Naive thymus-derived CD4-positive, alpha-beta T cell (primary cell): Measurements from ENCODE around the gene COPE. TPM values are rescaled to one million over a fixed set of nuclear protein-coding genes. Genes with fewer than 3 reads are reported as not detected.

Experiments
- ATAC-seq: fragments of 150-1000 bp; cut with Tn5 transposase; 2 replicates; pipeline ENCODE4 v1.10.0; 2021; ENCODE audit warnings: mild to moderate bottlenecking, moderate library complexity
- CTCF ChIA-PET: fragments of 350-600 bp; sonication (Branson Sonifier 250); formaldehyde crosslinking; loops from one replicate; lab custom pipeline; 2021; ENCODE audit warnings: antibody characterized with exemption; lab: Charles Lee
- POLR2A ChIA-PET: fragments of 350-600 bp; sonication (Branson Sonifier 250); formaldehyde crosslinking; loops from one replicate; lab custom pipeline; 2021; ENCODE audit warnings: antibody characterized with exemption, inconsistent platforms; lab: Charles Lee
- DNase-seq, 9 donors: peaks; one replicate each; pipeline versions ENCODE4 v3.0.0 to v3.0.0-alpha.2; 2020 to 2022; ENCODE audit warnings: mixed read lengths in 1 of 9
- H3K27ac ChIP-seq: one replicate; pipeline ENCODE4 v1.7.0; 2013; ENCODE audit warnings: mild to moderate bottlenecking, low read depth, low read length, moderate library complexity
- H3K27me3 ChIP-seq, 2 donors: one replicate each; pipeline ENCODE4 v1.7.0; 2013; ENCODE audit warnings: low read length in 2 of 2, mild to moderate bottlenecking in 2 of 2, moderate library complexity in 2 of 2; ENCODE audit not compliant: control insufficient read depth in 2 of 2, insufficient read depth in 2 of 2
- H3K36me3 ChIP-seq, 3 experiments: 1 replicate in 2 of 3; 2 replicates in 1 of 3; pipeline ENCODE4 v1.7.0; 2013; ENCODE audit warnings: low read length in 3 of 3, mild to moderate bottlenecking in 3 of 3, moderate library complexity in 1 of 3; ENCODE audit not compliant: insufficient read depth in 3 of 3, control insufficient read depth in 2 of 3
- H3K4me1 ChIP-seq, 2 donors: one replicate each; pipeline ENCODE4 v1.7.0; 2013; ENCODE audit warnings: low read length in 2 of 2, mild to moderate bottlenecking in 2 of 2, moderate library complexity in 1 of 2; ENCODE audit not compliant: control insufficient read depth in 2 of 2, insufficient read depth in 2 of 2
- H3K4me3 ChIP-seq: 2 replicates; pipeline ENCODE4 v1.7.0; 2013; ENCODE audit warnings: mild to moderate bottlenecking, low read length
- H3K9me3 ChIP-seq, 3 experiments: 1 replicate in 2 of 3; 2 replicates in 1 of 3; pipeline ENCODE4 v1.7.0; 2013; ENCODE audit warnings: low read length in 3 of 3; ENCODE audit not compliant: control insufficient read depth in 2 of 3
- H3K27ac Mint-ChIP-seq, 9 donors: one replicate each; pipeline ENCODE4 v1.8.0; 2020 to 2022; ENCODE audit warnings: mixed read lengths in 9 of 9, mild to moderate bottlenecking in 8 of 9, moderate library complexity in 5 of 9, inconsistent platforms in 2 of 9
- H3K27me3 Mint-ChIP-seq, 5 donors: one replicate each; pipeline ENCODE4 v1.8.0; 2021 to 2022; ENCODE audit warnings: mixed read lengths in 5 of 5, mild to moderate bottlenecking in 1 of 5
- H3K36me3 Mint-ChIP-seq, 5 donors: one replicate each; pipeline ENCODE4 v1.8.0; 2020 to 2022; ENCODE audit warnings: mixed read lengths in 5 of 5, mild to moderate bottlenecking in 3 of 5, inconsistent platforms in 1 of 5
- H3K4me1 Mint-ChIP-seq, 7 donors: one replicate each; pipeline ENCODE4 v1.8.0; 2020 to 2022; ENCODE audit warnings: mixed read lengths in 7 of 7, mild to moderate bottlenecking in 3 of 7, inconsistent platforms in 1 of 7
- H3K4me3 Mint-ChIP-seq, 10 donors: one replicate each; pipeline ENCODE4 v1.8.0; 2020 to 2022; ENCODE audit warnings: mild to moderate bottlenecking in 10 of 10, mixed read lengths in 10 of 10, moderate library complexity in 6 of 10, inconsistent platforms in 2 of 10
- H3K9me3 Mint-ChIP-seq, 11 donors: one replicate each; pipeline ENCODE4 v1.8.0; 2020 to 2022; ENCODE audit warnings: mixed read lengths in 11 of 11, mild to moderate bottlenecking in 4 of 11, inconsistent platforms in 1 of 11, moderate library complexity in 1 of 11
- intact Hi-C, 2 donors: fragments of 100-400 bp; cut with micrococcal nuclease; formaldehyde crosslinking; loops; one replicate each; pipeline ENCODE4 v1.15.1; 2023
- polyA plus RNA-seq, 2 donors: library from polyadenylated mRNA; unstranded; fragments of 300-500 nt; fragmentation: Illumina TruSeq; gene quantifications; one replicate each; pipeline ENCODE4 v1.2.3, GENCODE V29; 2021
- total RNA-seq, 6 experiments: library from RNA in 5 of 6; stranded (reverse) in 5 of 6; gene quantifications; 1 replicate in 5 of 6; 2 replicates in 1 of 6; pipeline ENCODE4 v1.2.3 and lab custom pipeline; 2021 to 2026

COPE gene
- total and polyA plus RNA-seq, 7 experiments from 2014 or later, result 124 to 283 (median 182) TPM

DNA sequence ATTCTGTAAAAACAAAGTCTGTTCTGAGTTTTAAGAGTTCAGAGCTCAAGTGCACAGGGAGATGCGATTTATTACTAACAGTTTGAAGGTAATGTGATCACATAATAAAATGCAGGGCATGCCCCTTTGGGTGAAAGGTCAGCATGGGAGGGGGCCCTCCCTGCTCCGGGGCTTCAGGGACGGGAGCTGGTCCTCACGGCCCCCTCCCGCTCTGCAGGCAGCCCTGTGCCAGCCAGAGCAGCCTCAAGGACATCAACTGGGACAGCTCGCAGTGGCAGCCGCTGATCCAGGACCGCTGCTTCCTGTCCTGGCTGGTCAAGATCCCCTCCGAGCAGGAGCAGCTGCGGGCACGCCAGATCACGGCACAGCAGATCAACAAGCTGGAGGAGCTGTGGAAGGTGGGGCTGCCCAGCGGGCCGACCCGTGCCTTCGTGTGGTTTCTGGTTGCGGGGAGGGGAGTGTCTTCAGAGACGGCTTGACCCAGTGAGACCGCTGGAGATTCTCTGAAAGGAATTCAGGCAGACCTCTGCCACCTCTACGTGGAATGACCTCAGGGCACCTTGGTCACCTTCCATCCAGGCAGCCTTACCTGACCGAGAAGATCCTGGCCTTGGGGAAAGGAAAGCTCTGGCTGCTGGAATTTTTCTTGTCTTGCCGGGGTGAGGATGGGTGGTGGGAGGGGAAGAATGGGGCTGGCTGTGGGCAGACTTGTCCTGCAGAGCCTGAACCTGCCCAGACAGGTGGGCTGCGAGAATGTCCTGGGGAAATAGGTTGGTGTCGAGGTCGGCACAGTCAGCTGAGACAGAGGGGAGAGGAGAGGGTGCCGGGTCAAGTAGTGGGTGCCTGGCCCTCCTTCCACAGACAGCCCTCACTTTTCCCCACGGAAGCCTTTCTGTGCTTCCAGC is 68.5 kb downstream of the COPE start:
- H3K4me3 Mint-ChIP-seq, result no peak overlapping the region
- Histone ChIP-seq H3K4me1 (peaks cover 6 to 7% of the 10 kb centered on the region in 2 donors), H3K4me3 (no peak overlapping the region), H3K9me3 (no peaks in the 10 kb centered on the region), H3K36me3 (peaks cover 31 to 91% (median 44%) of the 10 kb centered on the region in 3 experiments), H3K27ac (no peak overlapping the region), H3K27me3 (no peaks in the 10 kb centered on the region)
- peak overlapping the region in 2 of 9 donors; percentile 12 to 54 for H3K27ac Mint-ChIP-seq
- intact Hi-C loops, result no loop called here
- POLR2A ChIA-PET, result no interaction called here
- ATAC-seq (no peak), DNase-seq (no peak)
- CTCF ChIA-PET, result no interaction called here
- H3K4me1 Mint-ChIP-seq, result peaks cover 18 to 31% (median 25%) of the 10 kb centered on the region in 7 donors
- H3K9me3 Mint-ChIP-seq, result no peaks in the 10 kb centered on the region
- H3K36me3 Mint-ChIP-seq, result peaks cover 0 to 33% (median 8%) of the 10 kb centered on the region in 5 donors
- H3K27me3 Mint-ChIP-seq, result no peaks in the 10 kb centered on the region

- Mint-ChIP-seq H3K27ac (peak overlapping the region in 3 of 9 donors; percentile 49 to 69 (median 54)), H3K4me3 (no peak overlapping the region), H3K36me3 (peaks cover 0 to 25% (median 6%) of the 10 kb centered on the region in 5 donors), H3K9me3 (no peaks in the 10 kb centered on the region), H3K4me1 (peaks cover 26 to 38% (median 31%) of the 10 kb centered on the region in 7 donors), H3K27me3 (no peaks in the 10 kb centered on the region)
- peaks cover 31 to 83% (median 42%) of the 10 kb centered on the region in 3 experiments for H3K36me3 ChIP-seq
- intact Hi-C loops, result loop anchor here in 1 of 2 donors (5.0 kb wide), 1 partner anchor 253 kb away; no protein-coding TSS in a partner anchor
- ATAC-seq (no peak), DNase-seq (no peak)
- CTCF ChIA-PET, result interaction anchor here (0.9 kb wide), 1 partner anchor 261 kb away, joined by 4 read pairs; no protein-coding TSS in a partner anchor
- H3K27me3 ChIP-seq, result no peaks in the 10 kb centered on the region
- POLR2A ChIA-PET, result no interaction called here
- no peak overlapping the region for H3K27ac ChIP-seq
- H3K4me3 ChIP-seq, result no peak overlapping the region
- H3K4me1 ChIP-seq, result peaks cover 13 to 15% of the 10 kb centered on the region in 2 donors
- H3K9me3 ChIP-seq, result no peaks in the 10 kb centered on the region
Observed at GRCh38 chr19:18849838-18850400, 69.3 kb downstream of the COPE start.

Other genes with a start within 250 kb of the COPE start
- 10 to 100 TPM in 4 of 5 experiments, 1 to 10 TPM in 1; 8.4 to 23.4 (median 22.3) TPM for gene CRTC1, start 235.7 kb downstream of the COPE start, total RNA-seq
- gene CRTC1, start 235.7 kb downstream of the COPE start, polyA plus RNA-seq, result 1 to 10 TPM in 1 of 2 donors, under 1 TPM in 1; 0.97 to 1.7 TPM
- gene COMP, start 128.1 kb downstream of the COPE start, total RNA-seq, result not detected
- not detected for gene COMP, start 128.1 kb downstream of the COPE start, polyA plus RNA-seq
- gene UPF1, start 87.4 kb downstream of the COPE start, total RNA-seq, result 100 to 1,000 TPM in 4 of 5 experiments, 10 to 100 TPM in 1; 98.7 to 148 (median 113) TPM
- 10 to 100 TPM in 1 of 2 donors, 1 to 10 TPM in 1; 7.7 to 25.3 TPM for gene UPF1, start 87.4 kb downstream of the COPE start, polyA plus RNA-seq
- gene CERS1, start 23.2 kb downstream of the COPE start, total RNA-seq, result not detected
- gene CERS1, start 23.2 kb downstream of the COPE start, polyA plus RNA-seq, result not detected
- gene DDX49, start 328 bp upstream of the COPE start, total RNA-seq, result 10 to 100 TPM; 36.4 to 63.2 (median 50.2) TPM
- 10 to 100 TPM; 19.9 to 50.8 TPM for gene DDX49, start 328 bp upstream of the COPE start, polyA plus RNA-seq
- gene HOMER3, start 21.8 kb upstream of the COPE start, total RNA-seq, result 10 to 100 TPM in 1 of 5 experiments, 1 to 10 TPM in 1, under 1 TPM in 2, not detected in 1; 0.53 to 16.3 (median 1.4) TPM
- not detected for gene HOMER3, start 21.8 kb upstream of the COPE start, polyA plus RNA-seq
- 100 to 1,000 TPM; 116 to 145 (median 129) TPM for gene SUGP2, start 114.1 kb upstream of the COPE start, total RNA-seq
- gene SUGP2, start 114.1 kb upstream of the COPE start, polyA plus RNA-seq, result 10 to 100 TPM in 1 of 2 donors, 1 to 10 TPM in 1; 9.3 to 15.0 TPM
- gene ARMC6, start 114.2 kb upstream of the COPE start, total RNA-seq, result 10 to 100 TPM; 14.0 to 32.6 (median 15.0) TPM
- 10 to 100 TPM; 33.1 to 41.9 TPM for gene ARMC6, start 114.2 kb upstream of the COPE start, polyA plus RNA-seq
- 10 to 100 TPM; 19.0 to 36.1 (median 21.6) TPM for gene SLC25A42, start 144.6 kb upstream of the COPE start, total RNA-seq
- gene SLC25A42, start 144.6 kb upstream of the COPE start, polyA plus RNA-seq, result 10 to 100 TPM in 1 of 2 donors, 1 to 10 TPM in 1; 8.2 to 19.6 TPM
- 10 to 100 TPM; 15.8 to 32.7 (median 23.5) TPM for gene TMEM161A, start 219.1 kb upstream of the COPE start, total RNA-seq
- 10 to 100 TPM; 17.2 to 29.5 TPM for gene TMEM161A, start 219.1 kb upstream of the COPE start, polyA plus RNA-seq